Astrocyte (in vitro differentiated cells and primary cell): ENCODE results near the gene ENHO. TPM values are rescaled to one million over a fixed set of nuclear protein-coding genes. Genes with fewer than 3 reads are reported as not detected.
A peak's percentile ranks its signal among the peaks of the same experiment; 100 is the strongest.

Experiments used
- DNase-seq: peaks from one replicate; pipeline ENCODE4 v3.0.0-alpha.2; 2010; ENCODE audit warnings: low read depth
- FAIRE-seq: peaks from 2 replicates; lab custom pipeline; 2011; peaks lifted over from hg19 to GRCh38; lab: Jason Lieb, UNC
- H2AFZ ChIP-seq: 2 replicates; pipeline ENCODE4 v1.6.0; 2012; ENCODE audit warnings: low read depth, low read length, inconsistent platforms
- H3K27ac ChIP-seq: 2 replicates; pipeline ENCODE4 v1.5.1; 2011; ENCODE audit warnings: low read depth, low read length, inconsistent platforms
- H3K27me3 ChIP-seq: 2 replicates; pipeline ENCODE4 v1.6.0; 2011; ENCODE audit warnings: low read length, inconsistent platforms; ENCODE audit not compliant: insufficient read depth
- H3K36me3 ChIP-seq: 2 replicates; pipeline ENCODE4 v1.5.1; 2011; ENCODE audit warnings: low read length, inconsistent platforms; ENCODE audit not compliant: insufficient read depth
- H3K4me1 ChIP-seq: 2 replicates; pipeline ENCODE4 v1.5.1; 2011; ENCODE audit warnings: low read length, inconsistent platforms; ENCODE audit not compliant: insufficient read depth
- H3K4me2 ChIP-seq: 2 replicates; pipeline ENCODE4 v1.6.0; 2012; ENCODE audit warnings: low read length, inconsistent platforms
- H3K4me3 ChIP-seq: 2 replicates; pipeline ENCODE4 v1.5.1; 2011; ENCODE audit warnings: low read depth, mild to moderate bottlenecking, low read length, inconsistent platforms; ENCODE audit not compliant: insufficient read depth
- H3K79me2 ChIP-seq: 2 replicates; pipeline ENCODE4 v1.6.0; 2012; ENCODE audit warnings: mild to moderate bottlenecking, low read length, inconsistent platforms; ENCODE audit not compliant: insufficient read depth
- H3K9ac ChIP-seq: 2 replicates; pipeline ENCODE4 v1.6.0; 2012; ENCODE audit warnings: mild to moderate bottlenecking, low read length, inconsistent platforms
- H3K9me3 ChIP-seq: 2 replicates; pipeline ENCODE4 v1.5.1; 2012; ENCODE audit warnings: low read depth, mild to moderate bottlenecking, low read length, inconsistent platforms; ENCODE audit not compliant: insufficient read depth
- H4K20me1 ChIP-seq: 2 replicates; pipeline ENCODE4 v1.6.0; 2012; ENCODE audit warnings: low read length, inconsistent platforms; ENCODE audit not compliant: insufficient read depth
- H3K27ac Mint-ChIP-seq: one replicate; pipeline ENCODE4 v1.8.0; 2021; ENCODE audit warnings: mild to moderate bottlenecking, mixed read lengths; ENCODE audit not compliant: unreplicated experiment
- H3K27me3 Mint-ChIP-seq: one replicate; pipeline ENCODE4 v1.8.0; 2021; ENCODE audit warnings: low read depth, mixed read lengths; ENCODE audit not compliant: unreplicated experiment
- H3K36me3 Mint-ChIP-seq: one replicate; pipeline ENCODE4 v1.8.0; 2021; ENCODE audit warnings: low read depth, mixed read lengths; ENCODE audit not compliant: unreplicated experiment
- H3K4me1 Mint-ChIP-seq: one replicate; pipeline ENCODE4 v1.8.0; 2021; ENCODE audit warnings: low read depth, mixed read lengths; ENCODE audit not compliant: unreplicated experiment
- H3K4me3 Mint-ChIP-seq: one replicate; pipeline ENCODE4 v1.8.0; 2021; ENCODE audit warnings: mild to moderate bottlenecking, moderate library complexity, mixed read lengths; ENCODE audit not compliant: unreplicated experiment
- H3K9me3 Mint-ChIP-seq: one replicate; pipeline ENCODE4 v1.8.0; 2021; ENCODE audit warnings: mild to moderate bottlenecking, mixed read lengths; ENCODE audit not compliant: unreplicated experiment
- CTCF ChIP-seq: IDR thresholded peaks from 2 replicates; pipeline ENCODE4 v1.5.1; 2011; ENCODE audit warnings: low read depth, mild to moderate bottlenecking, inconsistent platforms, low read length, moderate library complexity; ENCODE audit not compliant: insufficient read depth
- EZH2 ChIP-seq: IDR thresholded peaks from 2 replicates; pipeline ENCODE4 v1.6.1; 2012; ENCODE audit warnings: mild to moderate bottlenecking, low read length, inconsistent platforms; ENCODE audit not compliant: insufficient read depth
- total RNA-seq: library from RNA; stranded (reverse); gene quantifications from 2 replicates; pipeline ENCODE4 v1.2.1, GENCODE V29; 2021

Gene ENHO
- total RNA-seq, 1 donor from 2014 or later = 1.1 TPM

- Histone ChIP-seq H3K36me3 (no peaks in the 10 kb centered on the region), H3K4me3 (no peak overlapping the region), H2AFZ (no peak overlapping the region), H3K9me3 (no peaks in the 10 kb centered on the region), H3K79me2 (no peaks in the 10 kb centered on the region), H3K9ac (no peak overlapping the region), H3K4me2 (no peak overlapping the region), H3K4me1 (peaks cover 5% of the 10 kb centered on the region), H4K20me1 (peaks cover 5% of the 10 kb centered on the region), H3K27ac (no peak overlapping the region), H3K27me3 (peaks cover 17% of the 10 kb centered on the region)
- Mint-ChIP-seq H3K9me3 (peaks cover 6% of the 10 kb centered on the region), H3K4me1 (peaks cover 1% of the 10 kb centered on the region), H3K27ac (no peak overlapping the region), H3K4me3 (no peak overlapping the region), H3K27me3 (peaks cover 56% of the 10 kb centered on the region), H3K36me3 (no peaks in the 10 kb centered on the region)
- no peak for FAIRE-seq
- TF ChIP-seq EZH2 = no peak
- no peak for TF ChIP-seq CTCF
- DNase-seq = no peak
These were observed 3.2 kb upstream of the ENHO start for GRCh38 chr9:34526026-34526425.

- TF ChIP-seq CTCF (no peak), EZH2 (no peak)
- Histone ChIP-seq H3K27ac (no peak overlapping the region), H3K79me2 (no peaks in the 10 kb centered on the region), H3K36me3 (no peaks in the 10 kb centered on the region), H3K4me1 (peaks cover 5% of the 10 kb centered on the region), H3K4me3 (no peak overlapping the region), H2AFZ (no peak overlapping the region), H3K9ac (no peak overlapping the region), H4K20me1 (peaks cover 5% of the 10 kb centered on the region), H3K9me3 (no peaks in the 10 kb centered on the region), H3K27me3 (peaks cover 17% of the 10 kb centered on the region), H3K4me2 (no peak overlapping the region)
- H3K27ac Mint-ChIP-seq = no peak overlapping the region
- H3K4me1 Mint-ChIP-seq = peaks cover 1% of the 10 kb centered on the region
- no peak overlapping the region for H3K4me3 Mint-ChIP-seq
- no peaks in the 10 kb centered on the region for H3K36me3 Mint-ChIP-seq
- FAIRE-seq = no peak
- no peak for DNase-seq
- H3K9me3 Mint-ChIP-seq = peaks cover 2% of the 10 kb centered on the region
- peaks cover 57% of the 10 kb centered on the region for H3K27me3 Mint-ChIP-seq
These were observed 1.6 kb upstream of the ENHO start for GRCh38 chr9:34524349-34524748.

- DNase-seq = no peak
- Histone ChIP-seq H3K27ac (no peak overlapping the region), H3K79me2 (no peaks in the 10 kb centered on the region), H2AFZ (peak overlapping the region; percentile 38), H3K36me3 (no peaks in the 10 kb centered on the region), H3K27me3 (peaks cover 17% of the 10 kb centered on the region), H3K9ac (peak overlapping the region; percentile 50), H3K4me3 (peak overlapping the region; percentile 13), H3K4me1 (peaks cover 5% of the 10 kb centered on the region), H4K20me1 (peaks cover 5% of the 10 kb centered on the region), H3K4me2 (peak overlapping the region; percentile 78), H3K9me3 (no peaks in the 10 kb centered on the region)
- Mint-ChIP-seq H3K27me3 (peaks cover 66% of the 10 kb centered on the region), H3K4me3 (peak overlapping the region; percentile 82), H3K4me1 (peaks cover 1% of the 10 kb centered on the region), H3K27ac (peak overlapping the region; percentile 34), H3K9me3 (peaks cover 2% of the 10 kb centered on the region), H3K36me3 (no peaks in the 10 kb centered on the region)
- no peak for TF ChIP-seq EZH2
- TF ChIP-seq CTCF = no peak
- FAIRE-seq = no peak
These were observed 501 bp downstream of the ENHO start for GRCh38 chr9:34522091-34522887.
